ENCODE data around the gene CHRNA4. TPM values are rescaled to one million over a fixed set of nuclear protein-coding genes. Genes with fewer than 3 reads are reported as not detected.

Gene CHRNA4
- total RNA-seq, 2 experiments from 2014 or later, result not detected

DNA sequence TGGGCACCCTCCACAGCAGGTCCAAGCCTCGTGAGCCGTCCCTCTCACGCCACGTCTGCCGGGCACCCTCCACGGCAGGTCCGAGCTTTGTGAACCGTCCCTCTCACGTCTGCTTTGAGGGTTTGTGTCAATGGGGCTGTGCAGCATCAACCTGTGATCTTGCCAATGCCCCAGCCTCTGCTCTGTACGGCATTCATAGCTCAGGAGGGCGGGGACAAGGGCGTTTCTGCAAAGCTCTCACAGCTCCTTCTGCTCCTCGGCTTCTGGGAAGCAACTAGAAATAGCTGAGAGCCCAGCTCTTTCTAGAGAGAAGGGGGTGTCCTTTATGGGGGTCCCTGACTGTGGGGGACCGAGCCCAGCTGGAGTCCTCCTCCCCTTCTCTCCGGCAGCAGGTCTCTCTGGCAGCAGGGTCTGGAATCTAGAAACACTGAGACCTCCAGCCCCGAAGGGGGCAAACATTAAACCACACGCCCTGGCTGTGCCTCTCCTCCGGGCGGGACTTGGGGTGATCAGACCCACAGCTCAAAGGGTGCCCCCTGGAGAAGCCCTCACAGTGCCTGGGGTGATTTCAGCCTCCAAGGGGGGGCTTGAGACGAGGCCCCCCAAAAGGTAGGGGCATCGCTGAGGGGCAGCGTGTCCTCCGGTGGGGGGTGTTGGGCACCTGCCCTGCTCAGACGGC, 41.2 kb upstream of the CHRNA4 start:
- ATAC-seq (ENCODE audit: low read depth) (no peak), DNase-seq (no peak)
- H3K4me3 Mint-ChIP-seq, result no peak overlapping the region
- POLR2A ChIA-PET, result no interaction called here
- H3K36me3 Mint-ChIP-seq, result no peaks in the 10 kb centered on the region
- no peaks in the 10 kb centered on the region for H3K4me1 Mint-ChIP-seq
- no peak overlapping the region for H3K27ac Mint-ChIP-seq
- H3K9me3 Mint-ChIP-seq, result no peaks in the 10 kb centered on the region
- H3K27me3 Mint-ChIP-seq, result no peaks in the 10 kb centered on the region

DNA sequence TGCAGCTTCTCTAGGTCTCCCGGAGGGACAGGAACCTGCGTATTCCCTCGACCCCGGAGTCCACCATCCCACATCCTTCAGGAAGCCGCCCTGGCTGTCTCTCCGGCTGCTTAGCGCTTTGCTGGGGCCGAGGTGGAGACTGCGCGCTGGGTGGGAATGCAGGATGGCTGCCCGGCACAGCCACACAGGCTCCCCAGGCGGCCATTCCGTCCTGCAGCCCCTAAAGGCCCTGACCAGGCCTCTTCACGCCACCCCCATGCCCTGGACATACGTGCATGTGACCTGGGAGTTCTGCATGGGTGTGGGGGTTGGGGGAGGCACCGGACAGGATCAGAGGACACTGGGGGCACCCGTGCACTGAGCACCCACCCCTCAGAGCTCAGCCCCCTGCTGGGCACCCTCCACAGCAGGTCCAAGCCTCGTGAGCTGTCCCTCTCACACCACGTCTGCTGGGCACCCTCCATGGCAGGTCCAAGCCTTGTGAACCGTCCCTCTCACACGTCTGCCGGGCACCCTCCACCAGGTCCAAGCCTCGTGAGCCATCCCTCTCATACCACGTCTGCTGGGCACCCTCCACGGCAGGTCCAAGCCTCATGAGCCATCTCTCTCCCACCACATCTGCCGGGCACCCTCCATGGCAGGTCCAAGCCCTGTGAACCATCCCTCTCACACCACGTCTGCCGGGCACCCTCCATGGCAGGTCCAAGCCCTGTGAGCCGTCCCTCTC, 40.4 kb upstream of the CHRNA4 start:
- Mint-ChIP-seq H3K4me3 (no peak overlapping the region), H3K36me3 (no peaks in the 10 kb centered on the region), H3K27me3 (no peaks in the 10 kb centered on the region), H3K27ac (no peak overlapping the region), H3K4me1 (no peaks in the 10 kb centered on the region), H3K9me3 (no peaks in the 10 kb centered on the region)
- DNase-seq, result no peak
- no peak for ATAC-seq (ENCODE audit: low read depth)
- POLR2A ChIA-PET, result no interaction called here

DNA sequence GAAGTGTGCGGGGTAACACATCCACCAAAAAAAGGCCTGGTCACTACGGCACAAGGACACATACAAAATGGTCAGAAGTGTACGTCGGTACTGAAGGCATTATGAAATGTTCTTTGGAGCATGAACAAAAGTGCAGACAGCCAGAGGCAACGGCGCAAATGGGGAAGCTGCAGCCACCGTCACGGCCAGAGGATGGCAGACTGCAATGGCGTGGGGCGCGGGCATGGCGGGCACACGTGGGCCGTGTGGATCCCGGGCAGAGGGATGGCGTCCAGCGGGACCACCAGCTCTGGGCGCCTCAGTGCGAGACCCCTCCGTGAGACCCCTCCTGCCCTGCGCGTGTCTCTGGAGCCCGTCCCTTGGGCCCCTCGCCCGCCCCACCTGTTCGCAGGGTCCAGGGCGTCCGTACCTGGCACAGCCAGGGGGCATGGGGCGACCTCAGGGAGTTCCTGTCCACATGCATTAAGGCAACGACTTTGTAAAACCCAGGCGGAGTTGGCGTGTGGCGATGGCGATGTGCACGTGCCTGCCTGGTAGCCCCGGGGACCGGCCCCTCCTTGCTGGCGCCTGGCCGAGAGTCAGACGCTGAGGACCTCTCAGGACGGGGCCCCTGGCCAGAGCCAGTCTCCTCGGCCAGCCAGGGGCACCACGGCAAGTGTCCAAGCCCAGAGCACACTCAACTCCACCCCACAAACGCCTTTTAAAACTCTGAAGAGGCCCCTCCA, 39.5 kb upstream of the CHRNA4 start:
- POLR2A ChIA-PET, result no interaction called here
- no peaks in the 10 kb centered on the region for H3K9me3 Mint-ChIP-seq
- DNase-seq (no peak), ATAC-seq (ENCODE audit: low read depth) (no peak)
- H3K27me3 Mint-ChIP-seq, result peaks cover under 1% of the 10 kb centered on the region
- no peak overlapping the region for H3K27ac Mint-ChIP-seq
- no peaks in the 10 kb centered on the region for H3K4me1 Mint-ChIP-seq
- H3K4me3 Mint-ChIP-seq, result no peak overlapping the region
- H3K36me3 Mint-ChIP-seq, result no peaks in the 10 kb centered on the region

DNA sequence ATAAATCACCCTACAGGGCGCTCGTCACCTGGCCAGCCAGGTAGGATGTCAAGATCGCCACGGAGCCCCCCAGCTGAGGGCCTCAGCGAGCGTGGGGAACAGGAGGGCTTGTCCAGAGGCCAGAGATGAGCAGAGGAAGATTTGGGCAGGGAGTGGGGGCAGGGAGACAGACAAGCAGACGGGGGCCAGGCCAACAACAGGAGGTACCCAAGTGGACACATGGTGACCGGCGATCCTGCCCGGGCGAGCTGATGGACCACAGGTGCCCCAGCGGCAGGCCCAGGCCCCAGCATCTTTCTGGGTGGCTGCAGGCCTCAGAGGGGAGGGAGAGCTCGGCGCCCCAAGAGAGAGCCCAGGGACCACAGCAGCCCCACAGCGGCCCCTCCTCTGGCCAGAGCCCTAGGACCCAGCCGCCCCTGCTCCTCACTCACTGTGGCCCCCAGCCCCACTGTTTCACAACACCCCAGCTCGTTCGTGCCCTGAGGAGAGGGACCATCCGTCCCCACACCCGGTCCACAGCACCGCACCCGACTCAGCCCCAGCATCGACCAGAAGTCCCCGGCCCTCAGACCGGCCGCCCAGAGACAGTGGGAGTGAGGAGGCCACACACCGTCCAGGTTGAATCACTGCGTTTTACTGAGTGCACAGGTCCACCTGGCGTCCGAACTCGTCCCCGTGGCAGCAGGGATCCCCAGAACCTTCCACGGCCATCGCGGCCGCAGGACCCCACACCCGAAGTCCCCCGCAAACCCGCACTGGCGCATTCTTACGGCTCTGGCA, 38.6 kb upstream of the CHRNA4 start:
- ATAC-seq (ENCODE audit: low read depth), result no peak
- Mint-ChIP-seq H3K4me3 (no peak overlapping the region), H3K27me3 (peaks cover 2% of the 10 kb centered on the region), H3K27ac (no peak overlapping the region), H3K9me3 (no peaks in the 10 kb centered on the region), H3K4me1 (no peaks in the 10 kb centered on the region), H3K36me3 (no peaks in the 10 kb centered on the region)
- DNase-seq, result no peak
- POLR2A ChIA-PET, result no interaction called here

DNA sequence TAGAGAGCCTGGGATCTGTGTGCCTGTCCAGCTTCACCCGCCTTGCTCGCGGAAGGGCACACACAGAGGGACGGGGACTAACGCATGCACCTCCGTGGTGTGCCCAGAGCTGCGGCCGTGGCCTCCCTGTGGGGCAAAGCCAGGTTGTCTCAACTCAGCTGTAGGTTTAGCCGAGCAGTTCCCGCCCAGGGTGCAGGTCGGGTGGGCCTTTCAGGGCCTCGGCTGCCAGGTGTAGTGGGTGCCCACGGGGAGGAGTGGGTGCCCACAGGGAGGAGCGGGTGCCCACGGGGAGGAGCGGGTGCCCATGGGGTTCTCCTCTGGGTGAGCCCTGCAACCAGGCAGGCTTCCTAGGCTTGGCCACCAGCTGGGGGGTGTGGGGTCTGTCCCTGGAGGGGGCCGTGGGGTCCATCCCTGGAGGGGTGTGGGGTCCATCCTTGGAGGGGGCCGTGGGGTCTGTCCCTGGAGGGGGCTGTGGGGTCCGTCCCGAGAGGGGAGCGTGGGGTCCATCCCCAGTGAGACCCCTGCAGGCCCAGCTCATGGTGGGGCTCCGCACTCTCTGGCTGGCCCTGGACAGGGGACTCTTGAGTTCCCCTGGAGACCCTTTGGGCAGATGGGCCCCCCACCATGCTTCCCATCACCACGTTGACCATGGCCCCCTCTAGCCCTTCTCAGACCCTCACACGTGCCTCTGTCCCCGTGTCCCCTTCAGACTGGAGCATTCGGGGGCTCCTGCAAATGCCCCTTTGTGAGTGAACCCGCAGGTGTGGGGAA, 37.8 kb upstream of the CHRNA4 start:
- Mint-ChIP-seq H3K27me3 (peaks cover 2% of the 10 kb centered on the region), H3K4me3 (no peak overlapping the region), H3K4me1 (no peaks in the 10 kb centered on the region), H3K36me3 (no peaks in the 10 kb centered on the region), H3K9me3 (no peaks in the 10 kb centered on the region), H3K27ac (no peak overlapping the region)
- ATAC-seq (ENCODE audit: low read depth), result no peak
- DNase-seq, result no peak
- POLR2A ChIA-PET, result no interaction called here

DNA sequence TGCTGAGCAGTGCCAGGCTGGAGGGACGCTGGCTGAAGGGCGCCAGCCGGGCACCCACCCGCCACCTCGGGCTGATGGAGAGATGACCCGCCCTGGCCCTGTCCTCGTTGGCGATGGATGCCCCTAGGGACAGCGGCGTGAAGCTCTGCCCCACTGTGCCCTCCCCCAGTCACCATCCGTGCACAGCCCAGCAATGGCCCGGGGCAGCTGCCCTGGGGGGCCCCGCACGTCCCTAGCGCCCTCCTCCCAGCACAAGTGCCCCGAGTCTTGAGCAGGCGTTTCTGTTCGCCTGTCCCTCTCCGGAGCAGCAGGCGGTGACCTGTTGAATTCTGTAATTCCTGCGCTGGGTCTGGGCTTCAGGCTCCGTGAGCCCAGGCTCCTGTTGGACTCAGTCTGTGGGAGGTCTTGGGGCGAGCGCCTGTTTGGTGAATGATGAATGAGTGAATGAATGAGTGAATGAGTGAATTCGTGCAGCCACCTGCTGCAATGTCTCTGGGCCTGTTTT, 36.8 kb upstream of the CHRNA4 start:
- H3K27me3 Mint-ChIP-seq, result peaks cover 2% of the 10 kb centered on the region
- H3K27ac Mint-ChIP-seq, result no peak overlapping the region
- no peaks in the 10 kb centered on the region for H3K4me1 Mint-ChIP-seq
- H3K4me3 Mint-ChIP-seq, result no peak overlapping the region
- DNase-seq (no peak), ATAC-seq (ENCODE audit: low read depth) (no peak)
- no peaks in the 10 kb centered on the region for H3K9me3 Mint-ChIP-seq
- no peaks in the 10 kb centered on the region for H3K36me3 Mint-ChIP-seq
- POLR2A ChIA-PET, result no interaction called here

DNA sequence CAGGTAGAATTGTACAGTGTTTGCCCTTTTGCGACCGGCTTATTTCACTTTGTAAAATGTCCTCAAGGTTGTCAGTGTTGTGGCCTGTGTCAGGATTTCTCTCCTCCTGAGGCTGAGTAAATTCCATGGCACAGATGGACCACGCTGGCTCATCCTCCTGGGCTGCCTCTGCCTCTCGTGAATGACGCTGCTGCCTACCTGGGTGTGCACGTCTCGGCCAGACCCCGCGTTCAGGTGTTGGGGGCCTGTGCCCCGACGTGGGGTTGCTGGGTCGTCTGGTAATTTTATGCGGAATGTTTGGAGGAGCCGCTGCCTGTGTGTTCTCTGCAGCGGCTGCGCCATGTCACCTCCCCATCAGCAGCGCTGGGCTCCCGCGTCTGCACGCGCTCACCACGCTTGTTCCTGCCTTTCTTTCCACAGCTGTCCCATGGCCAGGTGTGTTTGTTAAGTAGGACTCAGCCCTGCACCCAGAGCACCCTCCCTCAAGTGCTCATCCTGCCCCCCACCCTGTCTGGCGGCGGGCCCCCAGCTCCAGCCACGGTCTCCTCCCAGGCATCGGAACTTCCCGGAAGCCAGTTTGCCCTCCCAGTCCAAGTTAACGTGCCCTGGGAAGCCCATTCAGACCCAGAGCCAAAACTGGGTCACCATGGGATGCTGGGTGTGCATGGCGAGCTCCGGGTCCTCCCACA, 36.1 kb upstream of the CHRNA4 start:
- no peaks in the 10 kb centered on the region for H3K9me3 Mint-ChIP-seq
- POLR2A ChIA-PET, result no interaction called here
- no peak overlapping the region for H3K4me3 Mint-ChIP-seq
- no peaks in the 10 kb centered on the region for H3K36me3 Mint-ChIP-seq
- peaks cover 2% of the 10 kb centered on the region for H3K27me3 Mint-ChIP-seq
- ATAC-seq (ENCODE audit: low read depth), result no peak
- no peaks in the 10 kb centered on the region for H3K4me1 Mint-ChIP-seq
- DNase-seq, result no peak
- no peak overlapping the region for H3K27ac Mint-ChIP-seq

DNA sequence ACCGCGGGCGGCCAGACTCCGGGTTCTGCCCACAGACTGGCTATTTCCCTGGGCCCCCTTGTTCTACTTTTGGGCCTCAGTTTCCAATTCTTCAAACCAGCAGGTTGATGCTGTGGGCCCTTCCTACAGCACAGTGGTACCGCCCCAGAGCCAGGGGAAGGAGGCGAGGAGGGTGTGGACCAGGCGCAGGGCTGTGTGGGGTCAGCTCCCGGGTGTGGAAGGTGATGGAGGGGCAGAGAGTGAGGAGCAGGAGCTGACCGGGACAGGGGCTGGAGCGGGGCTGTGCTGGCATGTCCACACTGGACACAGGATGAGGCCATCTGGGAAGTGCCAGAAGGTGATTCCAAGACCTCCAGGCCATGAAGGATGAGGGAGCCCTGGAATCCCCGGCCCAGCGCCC, 35.2 kb upstream of the CHRNA4 start:
- H3K4me1 Mint-ChIP-seq, result no peaks in the 10 kb centered on the region
- no peaks in the 10 kb centered on the region for H3K9me3 Mint-ChIP-seq

DNA sequence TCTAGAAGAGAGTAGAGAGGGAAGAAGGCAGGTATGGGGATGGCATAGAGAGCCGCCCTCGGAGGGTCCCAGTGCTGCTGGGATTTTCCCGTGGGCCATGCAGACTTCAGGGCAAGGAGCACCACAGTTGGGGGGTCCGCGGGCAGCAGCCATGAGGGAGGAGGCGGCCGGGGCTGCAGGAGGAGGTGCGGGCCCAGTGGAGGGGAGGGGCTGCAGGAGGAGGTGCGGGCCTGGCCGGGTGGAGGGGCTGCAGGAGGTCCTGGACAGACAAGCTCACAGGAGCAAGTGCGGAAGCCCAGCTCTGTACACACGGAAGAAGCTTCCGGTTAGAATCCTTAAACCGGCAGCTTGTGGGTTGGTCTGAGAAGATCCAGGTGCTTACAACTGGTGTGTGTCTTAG, 34.6 kb upstream of the CHRNA4 start:
- H3K4me1 Mint-ChIP-seq, result no peaks in the 10 kb centered on the region
- POLR2A ChIA-PET, result no interaction called here
- no peak for DNase-seq
- H3K27me3 Mint-ChIP-seq, result peaks cover 2% of the 10 kb centered on the region
- H3K4me3 Mint-ChIP-seq, result no peak overlapping the region
- no peaks in the 10 kb centered on the region for H3K36me3 Mint-ChIP-seq
- ATAC-seq (ENCODE audit: low read depth), result no peak
- no peaks in the 10 kb centered on the region for H3K9me3 Mint-ChIP-seq
- no peak overlapping the region for H3K27ac Mint-ChIP-seq

More for the DNA sequence above, 35.2 kb upstream of the CHRNA4 start:
- POLR2A ChIA-PET, result no interaction called here
- DNase-seq (no peak), ATAC-seq (ENCODE audit: low read depth) (no peak)
- H3K27ac Mint-ChIP-seq, result no peak overlapping the region
- no peaks in the 10 kb centered on the region for H3K36me3 Mint-ChIP-seq
- no peak overlapping the region for H3K4me3 Mint-ChIP-seq
- H3K27me3 Mint-ChIP-seq, result peaks cover 2% of the 10 kb centered on the region

DNA sequence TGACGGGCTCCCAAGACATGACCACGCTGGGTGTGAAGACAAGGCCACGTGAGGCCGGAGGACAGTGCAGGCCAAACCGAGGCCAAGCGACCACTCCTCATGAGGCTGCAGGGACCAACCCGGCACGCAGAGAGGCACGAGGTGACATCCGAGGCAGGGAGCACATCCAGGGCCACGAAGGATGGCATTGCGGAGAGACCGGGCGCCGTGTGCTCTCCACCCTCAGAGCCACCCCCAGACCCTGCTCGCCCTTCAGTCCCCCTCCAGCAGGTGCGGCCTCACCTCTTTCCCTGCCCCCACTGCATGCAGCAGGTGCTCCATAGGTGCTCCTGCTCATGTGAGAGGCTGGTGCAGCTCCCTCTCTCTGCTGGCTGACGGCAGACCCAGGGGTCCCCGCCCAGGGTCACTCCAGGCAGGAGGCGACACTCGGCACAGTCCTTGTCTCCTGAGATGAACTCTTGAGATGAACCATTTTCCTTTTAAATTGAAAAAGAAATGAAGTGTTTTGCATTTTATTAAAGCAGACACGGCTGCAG, 33.8 kb upstream of the CHRNA4 start:
- no peaks in the 10 kb centered on the region for H3K4me1 Mint-ChIP-seq
- H3K27ac Mint-ChIP-seq, result no peak overlapping the region
- H3K4me3 Mint-ChIP-seq, result no peak overlapping the region
- H3K9me3 Mint-ChIP-seq, result no peaks in the 10 kb centered on the region
- H3K27me3 Mint-ChIP-seq, result peaks cover 2% of the 10 kb centered on the region
- POLR2A ChIA-PET, result no interaction called here
- no peak for ATAC-seq (ENCODE audit: low read depth)
- no peaks in the 10 kb centered on the region for H3K36me3 Mint-ChIP-seq
- DNase-seq, result no peak

DNA sequence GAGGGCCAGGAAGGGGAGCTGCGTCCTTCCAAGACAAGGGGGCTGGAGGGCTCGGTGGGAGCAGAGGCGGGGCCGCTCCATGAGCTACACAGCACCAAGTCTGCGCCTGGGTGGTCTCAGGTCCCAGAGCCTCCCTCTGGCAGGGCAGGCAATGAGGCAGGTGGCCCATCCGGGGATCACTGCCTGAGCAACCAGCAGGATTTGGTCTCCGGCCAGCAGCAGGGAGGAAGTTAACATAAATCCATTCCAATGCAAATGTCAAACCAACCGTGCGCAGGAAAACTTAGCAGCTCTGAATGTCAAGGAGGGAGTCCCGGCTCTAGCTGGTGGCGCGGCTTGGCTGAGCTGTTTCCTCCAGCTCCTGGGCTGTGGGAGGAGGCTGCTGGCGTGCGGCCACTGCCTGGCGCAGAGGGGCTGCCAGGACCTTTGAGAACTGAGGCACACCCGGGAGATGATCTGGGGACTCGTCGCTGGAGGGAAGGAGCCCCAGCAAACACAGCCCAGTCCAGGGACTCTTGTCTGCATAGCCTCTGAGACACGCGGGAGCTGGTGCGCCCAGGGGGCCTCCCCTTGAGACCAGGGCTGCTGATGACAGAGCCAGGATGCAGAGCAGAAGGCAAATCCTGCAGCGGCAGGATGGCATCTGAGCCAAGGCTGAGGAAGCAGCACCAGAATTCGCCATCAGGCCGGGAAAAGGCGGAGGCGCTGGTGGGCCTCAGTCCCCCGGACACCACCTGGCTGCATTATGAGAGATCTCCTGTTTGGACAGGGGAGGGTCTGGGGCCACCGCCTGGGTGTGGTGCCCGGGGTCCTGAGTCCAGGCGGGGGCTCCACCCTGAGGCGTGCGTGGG, 33.1 kb upstream of the CHRNA4 start:
- ATAC-seq (ENCODE audit: low read depth), result no peak
- Mint-ChIP-seq H3K27me3 (peaks cover 2% of the 10 kb centered on the region), H3K4me1 (no peaks in the 10 kb centered on the region), H3K27ac (no peak overlapping the region), H3K4me3 (no peak overlapping the region), H3K36me3 (no peaks in the 10 kb centered on the region), H3K9me3 (no peaks in the 10 kb centered on the region)
- POLR2A ChIA-PET, result no interaction called here
- DNase-seq, result no peak
